NCI-H2196 treated with DMSO at 0.1 percent for 48 hours (cell line): Measurements from ENCODE around the gene NXPH3.

Experiments used
- DNase-seq: peaks from one replicate; lab custom pipeline; 2025; ENCODE audit not compliant: unreplicated experiment; lab: John Stamatoyannopoulos, UW

The NXPH3 gene

GRCh38 chr17:49618028-49618611 lies 42.4 kb downstream of the NXPH3 start:
- no peak for DNase-seq

GRCh38 chr17:49621420-49621819 lies 45.7 kb downstream of the NXPH3 start:
- no peak for DNase-seq

DNA sequence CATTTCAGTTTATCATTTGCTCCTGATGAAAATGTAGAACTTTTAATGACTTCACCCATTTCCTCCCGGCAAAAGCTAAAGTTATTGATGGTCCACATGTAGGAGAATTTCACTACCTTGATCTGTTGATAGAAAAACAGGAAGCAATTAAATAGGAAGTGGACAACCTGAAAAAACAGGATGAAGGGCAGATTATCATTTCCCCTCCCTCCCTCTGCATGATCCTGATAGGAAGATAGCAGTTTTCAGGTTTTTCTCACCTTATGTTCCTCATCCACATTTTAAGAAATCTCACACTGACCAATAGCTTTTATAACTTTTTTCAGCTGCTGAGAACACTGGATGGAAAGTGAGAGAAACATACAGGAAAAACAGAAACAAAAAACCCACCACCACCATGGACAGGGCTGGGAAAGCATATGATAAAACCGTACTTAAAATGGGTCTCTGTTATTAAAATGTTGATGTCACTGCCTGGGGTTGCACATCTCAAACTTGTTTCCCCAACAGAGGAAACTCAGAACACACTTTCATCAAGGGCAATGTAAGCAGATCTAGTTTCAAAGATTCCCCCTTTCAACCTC lies 46.4 kb downstream of the NXPH3 start:
- no peak for DNase-seq

GRCh38 chr17:49624896-49625295 lies 49.2 kb downstream of the NXPH3 start:
- no peak for DNase-seq

DNA sequence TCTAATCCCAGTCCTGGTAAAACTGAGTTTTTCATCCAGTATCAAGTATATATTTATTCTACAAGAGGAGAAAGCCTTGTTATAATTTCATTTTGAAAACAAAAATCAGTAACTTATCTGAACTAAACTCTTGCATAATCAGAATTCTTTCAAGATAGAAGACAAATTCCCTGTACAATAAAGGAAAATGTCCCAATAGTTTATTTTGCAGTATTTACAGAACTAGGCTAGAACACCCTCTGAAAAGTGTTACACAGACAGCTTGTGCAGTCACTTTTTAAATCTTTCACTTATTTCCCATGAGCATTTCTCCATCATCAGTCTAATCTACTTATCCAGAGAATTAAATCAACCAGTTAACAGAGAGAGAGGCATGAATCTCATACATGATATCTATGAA lies 53.8 kb downstream of the NXPH3 start:
- DNase-seq = no peak

DNA sequence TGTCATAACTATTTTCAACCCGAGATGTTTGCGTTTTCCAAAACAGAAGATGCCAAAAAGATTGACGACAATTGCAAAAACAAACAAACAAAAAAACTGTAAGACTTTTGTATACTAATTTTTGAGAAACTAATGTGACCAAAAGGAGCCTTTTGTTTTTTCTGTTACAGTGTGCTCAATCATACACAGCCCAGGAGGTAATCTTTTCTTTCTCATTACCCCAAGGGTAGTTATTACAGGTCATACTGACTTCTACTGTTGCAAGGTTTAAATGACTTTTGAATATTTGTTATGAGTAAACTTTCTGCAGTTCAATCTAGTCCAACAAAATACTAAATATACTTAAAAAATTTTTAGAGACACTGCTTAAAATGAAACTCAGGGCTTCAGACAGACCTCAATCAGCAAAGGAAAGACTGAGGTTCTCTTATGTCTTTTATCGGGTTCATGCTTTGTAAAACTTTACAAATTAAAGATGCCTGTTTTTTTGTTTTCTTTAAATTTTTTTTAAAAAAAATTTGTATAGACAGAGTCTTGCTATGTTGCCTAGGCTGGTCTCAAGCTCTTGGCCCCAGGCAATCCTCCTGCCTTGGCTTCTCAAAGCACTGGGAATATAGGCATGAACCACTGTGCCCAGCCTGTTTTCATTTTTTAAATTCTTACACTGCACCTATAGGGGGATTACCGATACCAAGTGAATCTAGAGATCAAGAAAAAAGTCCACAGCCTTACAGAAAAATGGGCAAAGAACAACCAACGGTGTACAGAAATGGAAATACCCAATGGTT lies 54.6 kb downstream of the NXPH3 start:
- DNase-seq = no peak

- no peak for DNase-seq
Measured at GRCh38 chr17:49631496-49631895, 55.8 kb downstream of the NXPH3 start.
